ENCODE measurements around the gene GPR183.

GPR183 gene

DNA sequence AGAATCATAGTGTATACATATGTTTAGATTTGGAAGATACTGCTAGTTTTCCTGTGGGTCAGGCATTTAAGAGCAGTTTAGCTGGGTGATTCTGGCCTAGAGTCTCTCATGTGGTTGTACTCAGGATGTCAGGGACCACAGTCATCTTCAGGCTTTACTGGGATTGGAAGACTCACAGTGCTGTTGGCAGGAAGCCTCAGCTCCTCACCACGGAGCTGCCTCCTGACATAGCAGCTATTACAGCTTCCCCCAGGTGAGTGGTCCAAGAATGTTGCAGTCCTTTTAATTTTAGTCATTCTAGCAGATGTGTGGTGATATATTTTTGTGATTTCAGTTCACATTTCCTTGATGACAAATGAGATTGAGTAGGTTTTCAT is 32.1 kb downstream of the GPR183 start:
- no peak for TF ChIP-seq SIN3A (IDR thresholded peaks at IDR 0.05; ENCODE audit: borderline replicate concordance, insufficient read depth, low read length)
- no peak for TF ChIP-seq POLR2AphosphoS5 (IDR thresholded peaks at IDR 0.05; ENCODE audit: low read depth, low read length)
- no peak for TF ChIP-seq FOXP2 (optimal IDR thresholded peaks at IDR 0.05; ENCODE audit: borderline replicate concordance, extremely low read depth, extremely low read length, insufficient read depth)
- no peak for TF ChIP-seq TAF1 (IDR thresholded peaks at IDR 0.05; ENCODE audit: borderline replicate concordance, insufficient read depth, low read length)
- TF ChIP-seq REST (IDR thresholded peaks at IDR 0.05; ENCODE audit: insufficient read depth in 1 of 2, low read depth in 2 of 2, low read length in 2 of 2), result no peak

GRCh38 chr13:99273128-99273527 is 34.1 kb downstream of the GPR183 start:
- TF ChIP-seq FOXP2 (optimal IDR thresholded peaks at IDR 0.05; ENCODE audit: borderline replicate concordance, extremely low read depth, extremely low read length, insufficient read depth) (no peak), REST (IDR thresholded peaks at IDR 0.05; ENCODE audit: insufficient read depth in 1 of 2, low read depth in 2 of 2, low read length in 2 of 2) (no peak), POLR2AphosphoS5 (IDR thresholded peaks at IDR 0.05; ENCODE audit: low read depth, low read length) (no peak), TAF1 (IDR thresholded peaks at IDR 0.05; ENCODE audit: borderline replicate concordance, insufficient read depth, low read length) (no peak), SIN3A (IDR thresholded peaks at IDR 0.05; ENCODE audit: borderline replicate concordance, insufficient read depth, low read length) (no peak)

DNA sequence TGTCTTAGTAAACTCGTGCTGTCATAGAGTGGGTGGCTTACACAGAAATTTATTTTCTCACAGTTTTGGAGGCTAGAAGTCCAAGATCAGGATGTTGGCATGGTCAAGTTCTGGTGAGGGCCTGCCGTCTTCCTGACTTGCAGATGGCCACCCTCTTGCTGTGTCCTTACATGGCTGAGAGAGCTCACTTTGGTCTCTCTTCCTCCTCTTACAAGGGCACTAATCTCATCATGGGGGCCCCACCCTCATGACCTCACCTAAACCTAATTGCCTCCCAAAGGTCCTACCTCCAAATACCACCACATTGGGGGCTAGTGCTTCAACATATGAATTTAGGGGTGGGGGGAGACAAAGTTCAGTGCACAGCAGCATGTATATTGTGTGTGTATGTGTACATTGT is 34.7 kb downstream of the GPR183 start:
- no peak for TF ChIP-seq FOXP2 (optimal IDR thresholded peaks at IDR 0.05; ENCODE audit: borderline replicate concordance, extremely low read depth, extremely low read length, insufficient read depth)
- no peak for TF ChIP-seq POLR2AphosphoS5 (IDR thresholded peaks at IDR 0.05; ENCODE audit: low read depth, low read length)
- no peak for TF ChIP-seq SIN3A (IDR thresholded peaks at IDR 0.05; ENCODE audit: borderline replicate concordance, insufficient read depth, low read length)
- no peak for TF ChIP-seq TAF1 (IDR thresholded peaks at IDR 0.05; ENCODE audit: borderline replicate concordance, insufficient read depth, low read length)
- TF ChIP-seq REST (IDR thresholded peaks at IDR 0.05; ENCODE audit: insufficient read depth in 1 of 2, low read depth in 2 of 2, low read length in 2 of 2), result no peak

DNA sequence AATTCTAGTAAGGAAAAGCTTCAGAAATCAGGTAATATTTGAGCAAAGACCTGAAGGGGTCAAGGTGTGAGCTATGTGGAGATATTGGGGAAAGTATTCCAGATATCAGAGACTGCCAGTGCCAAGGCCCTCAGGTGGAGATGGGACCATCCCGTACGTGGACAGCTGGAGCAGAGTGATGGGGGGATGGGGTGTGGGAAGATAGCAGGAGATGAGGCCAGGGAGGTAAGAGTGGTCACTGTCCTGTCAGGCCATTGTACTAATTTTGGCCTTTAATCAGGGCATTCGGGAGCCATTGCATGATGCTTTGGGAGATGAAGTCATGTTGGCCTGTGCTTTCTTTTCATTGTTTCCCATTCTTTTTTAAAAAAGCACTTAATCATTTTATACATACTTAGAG is 36.0 kb downstream of the GPR183 start:
- no peak for TF ChIP-seq REST (IDR thresholded peaks at IDR 0.05; ENCODE audit: insufficient read depth in 1 of 2, low read depth in 2 of 2, low read length in 2 of 2)

- TF ChIP-seq FOXP2 (optimal IDR thresholded peaks at IDR 0.05; ENCODE audit: borderline replicate concordance, extremely low read depth, extremely low read length, insufficient read depth), result no peak
- no peak for TF ChIP-seq SIN3A (IDR thresholded peaks at IDR 0.05; ENCODE audit: borderline replicate concordance, insufficient read depth, low read length)
- TF ChIP-seq POLR2AphosphoS5 (IDR thresholded peaks at IDR 0.05; ENCODE audit: low read depth, low read length), result no peak
- TF ChIP-seq REST (IDR thresholded peaks at IDR 0.05; ENCODE audit: insufficient read depth in 1 of 2, low read depth in 2 of 2, low read length in 2 of 2), result no peak
- TF ChIP-seq TAF1 (IDR thresholded peaks at IDR 0.05; ENCODE audit: borderline replicate concordance, insufficient read depth, low read length), result no peak
Measured at GRCh38 chr13:99270518-99270917, 36.7 kb downstream of the GPR183 start.

Measured in PFSK-1 (cell line).